GM18526 (cell line): ENCODE measurements around the gene NANOS1.

Source experiments
- POLR2A ChIP-seq: IDR thresholded peaks from 3 replicates; pipeline ENCODE4 v1.6.1; 2011; ENCODE audit not compliant: insufficient read length; ENCODE audit errors: extremely low read depth

The NANOS1 gene

DNA sequence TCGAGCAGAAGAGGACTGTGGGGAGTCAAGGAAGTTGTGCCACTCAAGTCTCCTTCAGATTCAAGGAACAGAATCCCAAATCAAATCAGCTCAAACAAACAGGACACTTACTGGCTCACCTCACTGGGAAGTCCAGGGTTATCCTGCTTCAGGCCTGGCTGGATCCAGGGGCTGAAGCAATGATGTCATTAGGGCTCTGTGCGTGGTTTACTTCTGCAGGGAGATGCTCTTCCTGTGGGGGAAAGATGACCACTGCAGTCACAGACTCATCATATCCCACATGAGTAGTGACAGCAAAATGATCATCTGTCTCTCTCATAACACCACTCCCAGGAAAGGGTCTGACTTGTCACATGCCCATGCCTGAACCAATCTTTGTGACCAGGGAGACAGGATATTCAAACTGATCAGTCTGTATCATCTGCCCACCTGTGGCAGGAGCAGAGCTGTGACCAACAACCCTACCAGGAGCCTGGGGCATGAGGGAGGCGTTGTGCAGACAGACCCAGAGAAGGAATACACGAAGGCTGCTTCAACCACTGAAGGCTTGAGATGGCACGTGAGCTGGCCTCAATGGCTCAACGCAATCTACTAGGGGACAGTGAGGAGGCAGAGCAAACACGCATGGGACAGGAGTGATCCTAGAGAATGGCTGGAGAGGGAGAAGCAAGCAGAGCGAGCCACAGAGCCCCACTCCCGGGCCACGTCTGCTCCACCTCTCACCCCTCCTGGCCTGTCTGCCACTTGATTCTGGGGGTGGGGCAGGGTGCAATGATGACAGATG lies 27.6 kb upstream of the NANOS1 start:
- TF ChIP-seq POLR2A = no peak

DNA sequence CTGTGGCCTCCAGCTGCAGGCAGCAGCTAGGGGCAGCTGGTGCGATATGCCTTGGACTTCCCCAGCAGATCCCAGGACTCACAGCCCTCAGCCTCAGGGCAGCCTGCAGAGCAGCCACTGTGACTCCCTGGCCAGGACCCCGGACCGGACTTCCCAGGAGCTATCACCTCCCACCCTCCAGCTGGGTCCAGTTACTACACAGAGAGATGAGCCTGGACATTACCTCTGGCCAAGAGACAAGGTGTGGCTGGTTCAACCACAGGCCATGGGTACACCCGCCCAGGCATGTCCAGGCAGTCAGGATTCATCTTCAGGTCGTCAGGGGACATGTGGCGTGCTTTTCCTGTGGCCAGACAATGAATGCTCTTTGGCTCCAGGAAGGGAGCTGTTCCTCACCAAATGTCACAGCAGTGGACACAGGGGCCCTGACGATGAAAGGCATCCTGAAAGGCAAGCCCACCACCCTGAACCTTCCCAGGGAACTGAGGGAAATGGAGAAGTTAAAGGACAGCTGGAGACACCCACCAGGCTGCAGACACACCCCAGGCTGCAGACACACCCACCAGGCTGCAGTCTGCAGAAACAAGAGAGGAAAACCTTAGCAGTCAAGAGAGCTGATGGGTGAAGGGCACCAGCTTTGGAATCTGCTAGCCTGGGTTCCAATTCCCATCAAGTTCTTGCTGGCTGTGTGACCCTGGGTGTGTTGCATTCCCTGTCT lies 25.8 kb upstream of the NANOS1 start:
- TF ChIP-seq POLR2A = no peak

DNA sequence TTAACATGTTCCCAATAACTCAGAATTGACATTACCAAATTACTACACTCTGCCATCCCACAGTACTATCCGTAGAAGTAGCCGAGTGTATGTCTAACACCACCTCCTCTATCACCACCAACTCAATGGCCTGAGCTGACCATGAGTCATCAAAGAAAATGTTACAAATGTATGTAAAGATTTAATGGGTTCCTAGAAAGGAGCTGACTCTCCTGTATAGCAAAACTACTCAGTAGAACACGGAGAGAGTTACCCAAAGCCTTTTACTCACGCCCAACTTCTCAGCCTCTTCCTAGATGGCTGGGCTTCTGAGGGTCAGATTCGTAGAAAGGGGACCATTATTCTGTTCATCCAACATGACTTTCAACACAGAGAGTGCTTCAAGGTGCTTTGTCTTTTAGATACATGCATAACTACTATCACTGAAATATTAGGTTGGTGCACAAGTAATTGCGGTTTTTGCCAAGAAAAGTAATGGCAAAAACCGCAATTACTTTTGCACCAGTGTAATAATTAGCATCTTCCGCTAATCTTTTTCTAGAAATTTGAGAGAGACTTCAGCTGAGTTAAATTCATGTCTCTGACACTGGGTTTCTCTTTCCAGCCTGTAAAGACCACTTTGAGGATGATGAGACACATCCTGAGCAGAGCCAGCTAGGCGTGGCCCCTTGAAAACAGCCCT lies 24.0 kb upstream of the NANOS1 start:
- TF ChIP-seq POLR2A = no peak

DNA sequence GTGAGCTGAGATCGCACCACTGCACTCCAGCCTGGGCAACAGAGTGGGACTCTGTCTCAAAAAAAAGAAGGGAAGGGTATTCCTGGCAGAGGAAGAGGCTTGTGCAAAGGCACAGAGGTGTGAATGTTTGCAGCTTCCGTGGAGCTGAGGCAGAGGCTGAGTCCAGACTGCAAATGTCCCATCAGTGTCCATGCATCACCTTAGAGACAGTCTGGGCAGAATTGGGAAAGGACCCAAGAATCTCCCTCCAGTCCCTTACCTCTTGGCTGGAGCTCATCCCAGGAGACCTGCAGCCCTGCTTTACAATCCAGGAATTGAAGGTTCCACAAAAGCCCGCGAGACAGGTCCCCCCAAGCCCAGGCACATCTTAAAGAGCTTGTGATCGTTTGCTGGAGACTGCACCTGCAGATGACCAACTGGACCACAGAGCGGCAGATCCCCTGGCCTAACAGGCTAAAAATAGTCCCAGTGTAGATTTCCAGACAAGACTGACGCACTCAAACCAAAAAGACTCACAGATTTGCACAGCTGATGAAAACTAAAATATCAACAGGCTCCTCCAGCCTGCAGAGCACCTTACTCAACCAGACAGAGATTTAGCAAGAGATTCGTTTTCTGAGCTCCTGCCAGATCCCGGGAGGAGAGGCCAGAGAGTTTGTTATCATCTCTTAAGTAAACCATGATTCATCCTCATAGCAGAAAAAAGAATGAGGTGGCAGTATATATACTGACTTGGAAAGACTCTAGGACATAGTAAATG lies 22.9 kb upstream of the NANOS1 start:
- no peak for TF ChIP-seq POLR2A

DNA sequence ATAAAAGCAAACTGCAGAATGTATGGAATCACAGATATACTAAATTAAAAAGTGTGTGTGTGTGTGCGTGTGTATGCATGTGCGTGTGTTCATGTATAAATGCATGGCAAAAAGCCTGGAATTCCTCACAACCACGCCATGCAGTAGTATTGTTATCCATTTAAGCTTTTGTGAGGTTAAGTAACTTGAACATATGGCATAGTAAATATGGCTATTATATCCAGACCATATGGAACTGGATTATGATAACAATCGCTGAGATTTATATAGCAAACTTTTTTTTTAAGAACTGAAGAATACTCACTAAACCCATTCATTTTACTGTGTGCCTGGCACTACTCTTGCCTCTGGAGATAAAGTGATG lies 22.3 kb upstream of the NANOS1 start:
- no peak for TF ChIP-seq POLR2A

DNA sequence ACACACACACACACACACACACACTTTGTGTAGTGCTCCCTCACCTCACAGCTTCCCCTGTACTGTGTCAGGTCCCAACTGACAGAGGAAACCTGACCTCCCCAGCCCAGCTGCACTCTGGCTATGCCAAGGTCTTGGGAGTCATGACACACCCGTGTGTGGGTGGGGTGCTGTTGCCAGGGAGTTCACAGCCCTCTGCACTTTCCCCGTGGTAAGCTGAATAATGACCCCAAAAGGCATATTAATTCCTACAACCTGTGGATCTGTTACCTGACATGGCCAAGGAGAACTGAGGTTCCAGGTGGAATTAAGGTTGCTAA lies 8.9 kb upstream of the NANOS1 start:
- TF ChIP-seq POLR2A = no peak

DNA sequence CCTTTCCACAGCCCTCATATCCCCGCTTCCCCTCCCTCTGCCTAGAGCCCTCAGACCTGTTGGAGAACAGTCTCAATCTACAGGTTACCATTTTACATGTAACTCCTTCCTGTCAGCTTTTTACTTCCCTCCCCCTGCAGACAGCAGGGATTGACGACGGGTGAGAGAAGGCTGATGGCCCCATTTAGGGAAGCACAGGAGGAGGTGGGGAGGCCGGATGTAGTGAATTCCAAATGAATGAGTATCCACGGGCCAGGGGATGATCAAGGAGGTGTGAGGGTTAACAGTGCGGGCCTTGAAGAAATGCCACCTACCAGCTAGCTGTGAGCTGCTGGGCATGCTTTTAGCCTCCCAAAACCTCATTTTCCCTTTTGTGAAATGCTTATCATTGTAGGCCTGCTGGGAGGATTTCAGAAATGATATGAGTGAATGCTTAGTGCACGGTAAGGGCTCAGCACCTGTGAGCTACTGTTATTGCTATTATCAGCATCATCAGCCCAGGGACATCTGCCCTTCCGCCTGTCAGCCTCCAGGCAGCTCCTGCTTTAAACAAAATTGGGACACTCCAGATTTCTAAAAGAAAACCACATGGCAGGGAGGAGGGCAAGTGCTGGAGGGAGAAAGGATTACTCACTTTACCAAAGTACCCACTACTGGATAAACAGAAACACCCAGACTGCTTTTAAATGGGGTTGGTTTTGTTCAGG lies 6.5 kb upstream of the NANOS1 start:
- no peak for TF ChIP-seq POLR2A

DNA sequence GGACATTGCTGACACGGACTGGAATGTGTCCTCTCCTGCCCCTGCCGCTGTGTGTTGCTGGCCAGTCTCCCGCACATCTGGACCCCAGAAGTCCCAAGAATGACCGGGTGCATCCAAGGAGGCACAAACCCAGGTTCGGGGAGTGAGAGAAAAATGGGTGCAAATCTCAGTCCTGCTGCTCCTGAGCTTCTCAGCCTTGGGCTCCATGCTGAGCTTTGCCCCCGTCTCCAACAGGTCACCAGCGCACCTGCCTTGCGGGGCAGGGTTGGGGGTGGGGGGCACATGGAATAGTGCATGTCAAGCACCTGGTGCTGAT lies 6.0 kb upstream of the NANOS1 start:
- TF ChIP-seq POLR2A = no peak

DNA sequence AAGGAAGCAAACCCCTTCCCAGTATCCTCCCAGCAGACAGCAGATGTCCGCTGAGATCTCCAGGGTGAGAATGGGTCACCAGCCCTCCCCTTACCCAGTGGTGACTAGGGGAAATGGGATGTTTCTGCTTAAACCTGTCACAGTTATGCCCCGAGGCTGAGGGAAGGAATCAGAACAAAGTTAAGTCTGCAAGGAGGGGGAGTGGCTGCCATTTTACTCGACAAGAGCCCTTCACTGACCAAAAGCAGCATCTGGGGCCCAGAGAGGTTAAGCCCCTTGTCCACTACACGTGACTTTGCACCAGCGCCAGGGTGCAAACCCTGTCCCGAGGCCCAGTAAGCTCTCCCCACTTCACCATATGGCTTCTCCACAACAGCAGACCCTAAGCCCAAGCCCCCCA lies 4.6 kb upstream of the NANOS1 start:
- TF ChIP-seq POLR2A = no peak

DNA sequence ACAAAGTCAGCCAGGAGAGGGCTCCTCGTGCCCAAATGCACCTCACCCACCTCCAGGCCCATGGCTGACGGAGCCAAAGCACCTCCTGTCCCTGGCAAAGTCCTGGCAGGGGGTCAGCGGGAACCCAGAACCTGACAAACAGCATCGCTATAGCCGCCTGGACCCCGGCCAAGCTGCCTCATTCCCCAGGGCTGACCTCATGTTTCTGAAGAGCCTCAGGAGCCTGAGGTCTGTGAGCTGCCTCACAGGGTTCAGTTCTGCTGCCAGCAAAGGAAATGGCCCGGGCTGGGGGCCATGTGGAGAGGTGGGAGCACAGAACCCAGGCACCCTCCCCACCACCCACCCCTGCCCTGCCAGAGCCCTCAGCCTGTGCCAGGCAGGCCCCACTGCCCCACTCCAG lies 4.2 kb upstream of the NANOS1 start:
- TF ChIP-seq POLR2A = no peak

DNA sequence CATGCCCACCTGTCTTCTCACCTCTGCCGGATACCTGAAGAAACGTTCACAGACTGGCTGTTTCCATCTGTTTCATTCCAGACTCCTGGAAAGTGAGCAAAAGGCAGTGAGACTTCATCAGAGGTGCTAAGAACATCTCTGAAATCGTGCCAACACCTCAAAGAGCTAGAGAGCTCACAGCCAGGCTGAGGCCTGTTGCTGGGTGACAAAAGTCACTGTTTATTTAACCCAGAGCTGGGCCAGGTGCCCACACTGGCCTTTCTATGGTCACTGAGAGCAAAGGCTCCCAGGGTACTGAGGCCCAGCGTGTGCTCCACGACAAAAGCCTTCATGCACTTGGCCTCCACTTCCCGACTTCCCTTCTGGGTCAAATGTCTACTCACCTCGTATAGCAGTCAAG lies 3.7 kb upstream of the NANOS1 start:
- TF ChIP-seq POLR2A = no peak

DNA sequence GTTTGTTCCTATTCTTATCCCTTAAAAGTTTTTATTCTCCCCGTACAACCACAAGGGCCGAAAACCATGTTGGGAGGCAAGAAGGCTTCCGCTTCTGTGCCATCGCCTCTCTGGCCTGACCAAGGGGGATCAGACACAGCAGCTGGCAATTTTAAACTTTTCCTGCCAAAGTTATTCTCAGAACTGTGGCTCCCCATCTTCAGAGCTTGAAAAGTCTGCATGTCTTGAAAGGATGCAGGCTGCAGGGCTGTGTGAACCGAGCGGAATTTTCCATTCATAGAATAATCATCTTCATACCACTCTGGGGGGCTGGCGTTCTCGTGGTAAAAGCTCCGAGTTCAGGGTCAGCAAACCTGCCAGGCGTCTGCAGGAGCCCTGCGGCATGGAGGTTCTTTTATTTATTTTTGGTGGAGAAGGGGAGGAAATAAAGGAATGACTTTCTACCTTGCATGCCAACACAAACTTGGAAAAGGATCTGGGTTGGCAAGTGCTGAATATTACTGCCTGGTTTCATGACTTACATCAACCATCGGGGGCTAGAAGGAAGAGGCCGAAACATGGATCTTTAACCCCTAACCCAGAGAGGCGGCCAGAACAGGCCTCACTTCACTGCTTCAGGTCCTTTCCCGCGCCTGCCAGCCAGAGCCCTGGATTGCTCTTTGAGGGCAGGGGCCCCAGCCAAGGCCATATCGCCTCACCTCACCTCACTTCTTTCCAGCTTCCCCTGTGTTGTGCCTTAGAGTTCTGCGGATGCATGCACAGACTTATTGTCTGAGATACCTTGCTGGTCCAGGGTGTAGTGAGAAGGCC lies 3.0 kb upstream of the NANOS1 start:
- no peak for TF ChIP-seq POLR2A

DNA sequence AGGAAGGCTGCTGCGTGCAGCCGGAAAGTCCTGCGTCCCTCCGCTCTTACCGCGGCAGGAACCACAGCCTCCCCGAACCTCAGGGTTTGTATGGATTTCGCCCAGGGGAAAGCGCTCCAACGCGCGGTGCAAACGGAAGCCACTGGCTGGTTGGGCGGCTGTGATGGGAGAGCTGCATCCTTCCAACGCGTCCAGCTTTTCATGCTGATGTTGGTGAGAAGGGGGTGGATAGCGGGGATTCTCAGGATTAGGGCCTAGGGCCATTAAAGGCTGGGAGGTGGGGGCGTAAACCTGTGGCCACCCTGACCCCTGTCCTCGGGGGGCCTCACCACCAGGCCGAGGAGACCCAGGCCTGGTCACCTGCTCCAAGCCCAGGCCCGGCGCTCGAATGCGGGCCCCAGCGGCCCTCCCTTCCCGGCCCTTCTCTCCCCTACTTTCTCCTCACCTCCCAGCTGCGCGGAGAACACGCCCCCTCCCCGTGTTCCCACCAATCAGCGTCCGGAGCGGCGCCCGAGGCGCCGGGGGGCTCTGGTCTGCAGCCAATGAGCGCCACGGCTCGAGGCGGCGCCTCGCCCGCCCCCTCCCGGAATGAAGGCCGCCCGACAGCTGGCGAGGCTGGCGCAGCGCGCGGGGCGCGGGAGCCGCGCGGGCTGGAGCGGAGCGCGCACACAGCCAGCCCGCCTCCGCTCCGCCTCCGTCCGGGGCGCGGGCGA lies 458 bp upstream of the NANOS1 start:
- no peak for TF ChIP-seq POLR2A
